Natural killer cell (primary cell): ENCODE data around the gene LDAH. TPM values are rescaled to one million over a fixed set of nuclear protein-coding genes. Genes with fewer than 3 reads are reported as not detected.

Source experiments
- ATAC-seq, 3 donors: fragments of 150-1000 bp in 2 of 3; fragments of 200-7000 bp in 1 of 3; cut with Tn5 transposase; 1 replicate in 1 of 3; 2 replicates in 2 of 3; pipeline ENCODE4 v1.10.0; 2021; ENCODE audit warnings: mild to moderate bottlenecking in 2 of 3, moderate library complexity in 2 of 3
- DNase-seq, 2 donors: peaks; one replicate each; pipeline versions ENCODE4 v3.0.0 to v3.0.0-alpha.2; 2013 to 2021; ENCODE audit warnings: mixed read lengths in 1 of 2
- H3K27ac ChIP-seq: one replicate; pipeline ENCODE4 v1.5.1; 2013; ENCODE audit warnings: mild to moderate bottlenecking, low read length
- H3K27me3 ChIP-seq: one replicate; pipeline ENCODE4 v1.6.1; 2013; ENCODE audit warnings: low read length; ENCODE audit not compliant: control insufficient read depth, insufficient read depth
- H3K36me3 ChIP-seq: one replicate; pipeline ENCODE4 v1.6.1; 2013; ENCODE audit warnings: low read length; ENCODE audit not compliant: control insufficient read depth, insufficient read depth
- H3K4me1 ChIP-seq: one replicate; pipeline ENCODE4 v1.6.1; 2013; ENCODE audit warnings: low read length; ENCODE audit not compliant: control insufficient read depth, insufficient read depth
- H3K4me3 ChIP-seq: one replicate; pipeline ENCODE4 v1.5.1; 2013; ENCODE audit warnings: low read length
- H3K9me3 ChIP-seq: one replicate; pipeline ENCODE4 v1.6.1; 2013; ENCODE audit warnings: low read length; ENCODE audit not compliant: control insufficient read depth, insufficient read depth
- H3K27ac Mint-ChIP-seq, 2 donors: one replicate each; pipeline ENCODE4 v1.8.0; 2022; ENCODE audit warnings: mild to moderate bottlenecking in 2 of 2, mixed read lengths in 2 of 2, moderate library complexity in 1 of 2
- H3K27me3 Mint-ChIP-seq, 2 donors: one replicate each; pipeline ENCODE4 v1.8.0; 2022; ENCODE audit warnings: low read depth in 2 of 2, mixed read lengths in 2 of 2
- H3K36me3 Mint-ChIP-seq: one replicate; pipeline ENCODE4 v1.8.0; 2022; ENCODE audit warnings: mixed read lengths
- H3K4me1 Mint-ChIP-seq, 2 donors: one replicate each; pipeline ENCODE4 v1.8.0; 2022; ENCODE audit warnings: mixed read lengths in 2 of 2
- H3K4me3 Mint-ChIP-seq: one replicate; pipeline ENCODE4 v1.8.0; 2022; ENCODE audit warnings: mild to moderate bottlenecking, moderate library complexity, mixed read lengths
- H3K9me3 Mint-ChIP-seq, 2 donors: one replicate each; pipeline ENCODE4 v1.8.0; 2022; ENCODE audit warnings: mixed read lengths in 2 of 2
- WGBS: methylation state at CpG from one replicate; pipeline ENCODE4 v1.1.7; 2013; ENCODE audit warnings: missing lambda C conversion rate; ENCODE audit not compliant: insufficient coverage; 5-methylcytosine and 5-hydroxymethylcytosine counted together
- intact Hi-C: fragments of 100-400 bp; cut with micrococcal nuclease; formaldehyde crosslinking; loops from one replicate; pipeline ENCODE4 v1.14.2; 2022
- total RNA-seq, 4 donors: library from RNA; stranded (reverse); fragments of 120-200 nt in 1 of 4; gene quantifications; one replicate each; pipeline versions ENCODE4 v1.2.3 to v1.2.4, GENCODE V29; 2013 to 2022
- TF ChIP-seq, protein P1 (sequence below): fragments of 200-600 bp; IDR thresholded peaks from one replicate; pipeline ENCODE4 v1.8.0; 2022; ENCODE audit warnings: antibody characterized with exemption

The LDAH gene
- total RNA-seq, 3 donors from 2014 or later (not counting 1 experiment from before 2014, with no cell fraction given), result 14.5 to 25.6 (median 17.2) TPM

- 4% methylated on average over 49 of the region's 49 CpGs for WGBS
- peak overlapping the region; percentile 35 for H3K4me3 ChIP-seq
- no peaks in the 10 kb centered on the region for H3K36me3 Mint-ChIP-seq
- H3K27me3 ChIP-seq, result peaks cover 59% of the 10 kb centered on the region
- H3K36me3 ChIP-seq, result no peaks in the 10 kb centered on the region
- no peaks in the 10 kb centered on the region for H3K9me3 Mint-ChIP-seq
- DNase-seq (no peak), ATAC-seq (no peak)
- H3K27ac ChIP-seq, result no peak overlapping the region
- H3K27me3 Mint-ChIP-seq, result peaks cover 57 to 58% of the 10 kb centered on the region in 2 donors
- peaks cover 32% of the 10 kb centered on the region for H3K4me1 ChIP-seq
- no peaks in the 10 kb centered on the region for H3K9me3 ChIP-seq
- intact Hi-C loops, result no loop called here
- H3K27ac Mint-ChIP-seq, result no peak overlapping the region
- H3K4me1 Mint-ChIP-seq, result peaks cover 0 to 6% of the 10 kb centered on the region in 2 donors
- TF ChIP-seq, protein P1, sequence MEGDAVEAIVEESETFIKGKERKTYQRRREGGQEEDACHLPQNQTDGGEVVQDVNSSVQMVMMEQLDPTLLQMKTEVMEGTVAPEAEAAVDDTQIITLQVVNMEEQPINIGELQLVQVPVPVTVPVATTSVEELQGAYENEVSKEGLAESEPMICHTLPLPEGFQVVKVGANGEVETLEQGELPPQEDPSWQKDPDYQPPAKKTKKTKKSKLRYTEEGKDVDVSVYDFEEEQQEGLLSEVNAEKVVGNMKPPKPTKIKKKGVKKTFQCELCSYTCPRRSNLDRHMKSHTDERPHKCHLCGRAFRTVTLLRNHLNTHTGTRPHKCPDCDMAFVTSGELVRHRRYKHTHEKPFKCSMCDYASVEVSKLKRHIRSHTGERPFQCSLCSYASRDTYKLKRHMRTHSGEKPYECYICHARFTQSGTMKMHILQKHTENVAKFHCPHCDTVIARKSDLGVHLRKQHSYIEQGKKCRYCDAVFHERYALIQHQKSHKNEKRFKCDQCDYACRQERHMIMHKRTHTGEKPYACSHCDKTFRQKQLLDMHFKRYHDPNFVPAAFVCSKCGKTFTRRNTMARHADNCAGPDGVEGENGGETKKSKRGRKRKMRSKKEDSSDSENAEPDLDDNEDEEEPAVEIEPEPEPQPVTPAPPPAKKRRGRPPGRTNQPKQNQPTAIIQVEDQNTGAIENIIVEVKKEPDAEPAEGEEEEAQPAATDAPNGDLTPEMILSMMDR, result no peak
- peak overlapping the region; percentile 81 for H3K4me3 Mint-ChIP-seq
These were observed 157.5 kb downstream of the LDAH start for GRCh38 chr2:20665243-20666004.

DNA sequence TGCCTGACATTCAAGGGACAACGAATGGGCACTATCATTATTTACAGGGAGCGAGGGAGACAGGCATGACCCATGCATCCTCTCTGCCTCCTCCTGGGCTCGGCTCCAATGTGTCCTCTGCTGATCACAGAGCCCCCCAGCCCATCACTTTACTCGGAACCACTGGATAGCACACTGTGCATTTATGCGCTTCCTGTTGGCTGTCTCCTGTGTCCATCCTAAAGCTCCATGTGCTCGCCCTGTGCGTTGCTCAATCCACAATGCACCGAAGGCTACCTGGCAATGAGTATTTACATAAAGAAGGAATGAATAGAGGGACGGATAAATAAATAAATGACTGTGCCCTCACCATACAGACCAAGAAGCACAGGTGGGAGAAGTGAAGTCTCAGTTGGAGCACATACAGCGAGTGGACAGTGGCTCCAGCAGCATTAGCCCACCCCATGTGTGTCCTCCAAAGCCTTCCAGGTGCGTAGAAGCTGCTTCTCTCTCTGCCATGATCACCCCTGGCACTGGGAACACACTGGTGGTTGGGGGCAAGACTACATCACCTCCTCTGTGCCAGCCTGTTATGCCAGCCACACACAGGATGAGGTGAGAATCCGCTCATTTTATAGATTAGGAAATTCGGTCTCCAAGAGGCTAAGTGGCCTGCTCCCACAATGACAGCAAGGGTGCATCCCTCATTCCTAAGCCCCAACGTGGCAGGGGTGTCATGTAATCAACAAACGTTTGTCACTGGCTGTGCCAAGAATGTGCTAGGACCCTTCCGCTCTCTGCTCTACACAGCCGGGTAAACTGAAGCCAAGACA is 158.3 kb downstream of the LDAH start:
- no peaks in the 10 kb centered on the region for H3K36me3 Mint-ChIP-seq
- no peaks in the 10 kb centered on the region for H3K9me3 Mint-ChIP-seq
- no peaks in the 10 kb centered on the region for H3K36me3 ChIP-seq
- H3K4me3 Mint-ChIP-seq, result peak overlapping the region; percentile 28
- no peak overlapping the region for H3K4me3 ChIP-seq
- H3K27me3 Mint-ChIP-seq, result peaks cover 59 to 62% of the 10 kb centered on the region in 2 donors
- DNase-seq (no peak), ATAC-seq (no peak)
- H3K27ac ChIP-seq, result no peak overlapping the region
- peaks cover 0 to 6% of the 10 kb centered on the region in 2 donors for H3K4me1 Mint-ChIP-seq
- TF ChIP-seq, protein P1, result no peak
- 52% methylated on average over 17 of the region's 17 CpGs for WGBS
- peaks cover 52% of the 10 kb centered on the region for H3K27me3 ChIP-seq
- peaks cover 27% of the 10 kb centered on the region for H3K4me1 ChIP-seq
- H3K9me3 ChIP-seq, result no peaks in the 10 kb centered on the region
- H3K27ac Mint-ChIP-seq, result no peak overlapping the region
- intact Hi-C loops, result no loop called here

- H3K27ac ChIP-seq, result no peak overlapping the region
- Mint-ChIP-seq H3K27ac (no peak overlapping the region), H3K9me3 (no peaks in the 10 kb centered on the region), H3K4me3 (no peak overlapping the region), H3K36me3 (no peaks in the 10 kb centered on the region), H3K4me1 (peaks cover 0 to 6% of the 10 kb centered on the region in 2 donors), H3K27me3 (peaks cover 62 to 64% of the 10 kb centered on the region in 2 donors)
- peaks cover 46% of the 10 kb centered on the region for H3K27me3 ChIP-seq
- no peak overlapping the region for H3K4me3 ChIP-seq
- intact Hi-C loops, result no loop called here
- ATAC-seq, result no peak
- no peaks in the 10 kb centered on the region for H3K36me3 ChIP-seq
- H3K4me1 ChIP-seq, result peaks cover 24% of the 10 kb centered on the region
- DNase-seq, result no peak
- H3K9me3 ChIP-seq, result no peaks in the 10 kb centered on the region
- TF ChIP-seq, protein P1, result no peak
- 100% methylated on average over 1 of the region's 2 CpGs for WGBS
These were observed 158.9 kb downstream of the LDAH start for GRCh38 chr2:20664071-20664390.
